ENCODE data around the gene RBM12. TPM values are rescaled to one million over a fixed set of nuclear protein-coding genes. Genes with fewer than 3 reads are reported as not detected.

Gene RBM12
- total and polyA plus RNA-seq, 2 of the 8 experiments (the other 6 are each of a cell fraction or from before 2014, with no cell fraction given): 187 to 214 TPM

DNA sequence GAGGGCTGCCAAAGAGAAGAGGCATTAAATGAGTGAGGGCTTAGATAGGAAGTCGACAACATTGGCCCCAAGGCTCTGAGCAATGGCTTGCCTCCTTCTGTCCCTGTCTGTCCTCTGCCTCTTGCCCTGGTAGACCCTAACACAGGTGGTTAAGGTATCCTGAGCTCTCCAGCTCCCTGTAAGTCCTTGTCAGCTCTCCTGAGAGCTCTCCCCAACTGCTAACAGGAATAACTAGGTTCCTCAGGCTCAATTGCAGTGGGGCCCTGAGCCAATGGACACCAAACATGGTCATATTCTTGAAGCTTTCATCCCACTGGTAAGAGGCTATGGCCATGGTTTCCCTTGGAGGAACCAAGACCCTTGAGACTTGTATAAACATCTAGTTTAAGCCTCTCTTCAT lies 5.0 kb upstream of the RBM12 start:
- 56% methylated on average over 1 of the region's 1 CpG; no CpG with 5 or more reads in 1 of the 2 experiments for WGBS, 2 experiments (ENCODE audit: extremely low coverage in 1 of 2, insufficient coverage in 1 of 2, insufficient read length in 1 of 2, insufficient replicate concordance in 2 of 2, low coverage in 1 of 2, low lambda C conversion rate in 2 of 2, missing lambda C conversion rate in 1 of 2)
- Histone ChIP-seq H3K23me2 (ENCODE audit: low read depth, low read length) (peaks cover 2% of the 10 kb centered on the region; the same call in 1 of the 2 replicates), H3K56ac (replicated peaks; ENCODE audit: insufficient read length, low read depth, low read length) (no peak overlapping the region), H3K9ac (replicated peaks in 1 of 4; ENCODE audit: extremely low read depth in 1 of 4, low read depth in 3 of 4, low read length in 3 of 4) (no peak overlapping the region), H2AK5ac (ENCODE audit: low read depth, low read length) (no peak overlapping the region), H4K5ac (ENCODE audit: insufficient read length, low read depth, low read length) (no peak overlapping the region), H3K4me3 (ENCODE audit: extremely low read depth in 1 of 4, insufficient read depth in 2 of 4, low read depth in 3 of 4, low read length in 4 of 4) (no peak overlapping the region), H2BK20ac (ENCODE audit: low read length) (no peak overlapping the region), H4K20me1 (replicated peaks in 1 of 2; ENCODE audit: control insufficient read depth in 1 of 2, insufficient read depth in 2 of 2, low read length in 2 of 2) (no peaks in the 10 kb centered on the region), H3K4me2 (ENCODE audit: insufficient read depth in 1 of 2, low read depth in 2 of 2, low read length in 2 of 2) (no peak overlapping the region), H3K4me1 (replicated peaks in 1 of 4; ENCODE audit: control insufficient read depth in 3 of 4, insufficient read depth in 4 of 4, low read length in 3 of 4) (no peaks in the 10 kb centered on the region; a peak in 1 of 7 replicates), H4K8ac (ENCODE audit: extremely low read depth, insufficient read depth, low read length) (no peak overlapping the region), H2BK120ac (replicated peaks; ENCODE audit: low read depth, low read length) (no peak overlapping the region), H2AFZ (ENCODE audit: low read length) (no peak overlapping the region), H3K79me1 (ENCODE audit: low read depth, low read length) (no peaks in the 10 kb centered on the region), H3K18ac (ENCODE audit: extremely low read depth, low read length) (no peak overlapping the region), H3K23ac (ENCODE audit: insufficient read length) (no peak overlapping the region), H2BK12ac (ENCODE audit: low read depth, low read length) (no peak overlapping the region), H3K14ac (ENCODE audit: insufficient read length) (no peak overlapping the region), H3K27ac (ENCODE audit: low read depth, low read length) (no peak overlapping the region), H2BK5ac (ENCODE audit: low read depth, low read length) (no peak overlapping the region), H3K36me3 (ENCODE audit: control insufficient read depth in 2 of 4, insufficient read depth in 4 of 4, low read length in 3 of 4) (peaks cover 0 to 17% (median 10%) of the 10 kb centered on the region in 4 experiments; a peak in 6 of 8 replicates), H3K9me3 (ENCODE audit: insufficient read depth in 2 of 2, low read depth in 1 of 2, low read length in 1 of 2) (no peaks in the 10 kb centered on the region), H3K4ac (replicated peaks; ENCODE audit: insufficient read length, low read depth, low read length) (no peak overlapping the region), H3K79me2 (ENCODE audit: control insufficient read depth in 1 of 2, insufficient read depth in 2 of 2, low read length in 2 of 2) (peaks cover 0 to 1% of the 10 kb centered on the region in 2 experiments; a peak in 1 of 4 replicates), H2BK15ac (ENCODE audit: low read length) (no peak overlapping the region), H4K91ac (replicated peaks; ENCODE audit: insufficient read length, low read length) (no peak overlapping the region), H3K27me3 (replicated peaks in 1 of 4; ENCODE audit: control insufficient read depth in 3 of 4, extremely low read depth in 1 of 4, insufficient read depth in 3 of 4, low read length in 3 of 4) (no peaks in the 10 kb centered on the region)
- CTCF ChIA-PET (ENCODE audit: partially characterized antibody): interaction anchor here (0.6 kb wide), 1 partner anchor 17 kb away, joined by 3 read pairs; no protein-coding TSS in a partner anchor
- POLR2A ChIA-PET (ENCODE audit: partially characterized antibody): interaction anchor here (1.1 to 3.2 kb wide), 4 partner anchors 15 to 73 kb away, joined by 3 to 12 read pairs (median 4); partner anchors contain the start of gene RBM39
- no peak for DNase-seq (ENCODE audit: low read depth in 1 of 2, low spot score in 2 of 2)
- TF ChIP-seq SAP30 (IDR thresholded peaks at IDR 0.05; ENCODE audit: insufficient read depth, insufficient replicate concordance, low read length) (no peak), CBX8 (IDR thresholded peaks at IDR 0.05; ENCODE audit: borderline replicate concordance, low read depth, low read length) (no peak)
- no peak for FAIRE-seq
